ENCODE results near the gene TRPC3.

The TRPC3 gene

GRCh38 chr4:121951521-121952110, at the start of gene TRPC3:
TSS of gene TRPC3 (minus strand) at chr4:121952060. CDS start at chr4:121951680, 380 bp downstream.
- DNase-seq, result peak; percentile 21

- no peak for DNase-seq
Measured at GRCh38 chr4:122000849-122001248, 49.0 kb upstream of the TRPC3 start.

- DNase-seq, result no peak
Measured at GRCh38 chr4:121998024-121998423, 46.2 kb upstream of the TRPC3 start.

GRCh38 chr4:121995790-121996537, 44.1 kb upstream of the TRPC3 start:
- no peak for DNase-seq

- no peak for DNase-seq
Measured at GRCh38 chr4:121991968-121992367, 40.1 kb upstream of the TRPC3 start.

- DNase-seq, result no peak
Measured at GRCh38 chr4:121990489-121990888, 38.6 kb upstream of the TRPC3 start.

- no peak for DNase-seq
Measured at GRCh38 chr4:121989715-121990114, 37.9 kb upstream of the TRPC3 start.

- DNase-seq, result no peak
Measured at GRCh38 chr4:121988950-121989349, 37.1 kb upstream of the TRPC3 start.

GRCh38 chr4:121980643-121981042, 28.8 kb upstream of the TRPC3 start:
- DNase-seq, result no peak

- no peak for DNase-seq
Measured at GRCh38 chr4:121978172-121978516, 26.3 kb upstream of the TRPC3 start.

GRCh38 chr4:121977251-121978171, 25.7 kb upstream of the TRPC3 start:
- DNase-seq, result no peak

GRCh38 chr4:121975784-121976183, 23.9 kb upstream of the TRPC3 start:
- DNase-seq, result no peak

- DNase-seq, result no peak
Measured at GRCh38 chr4:121973816-121974215, 22.0 kb upstream of the TRPC3 start.

GRCh38 chr4:121968859-121969258, 17.0 kb upstream of the TRPC3 start:
- DNase-seq, result no peak

GRCh38 chr4:121964958-121965357, 13.1 kb upstream of the TRPC3 start:
- no peak for DNase-seq

- no peak for DNase-seq
Measured at GRCh38 chr4:121960818-121961217, 9.0 kb upstream of the TRPC3 start.

- DNase-seq, result no peak
Measured at GRCh38 chr4:121958777-121959176, 6.9 kb upstream of the TRPC3 start.

- no peak for DNase-seq
Measured at GRCh38 chr4:121957266-121957665, 5.4 kb upstream of the TRPC3 start.

GRCh38 chr4:121953860-121954259, 2.0 kb upstream of the TRPC3 start:
- DNase-seq, result no peak

GRCh38 chr4:121952290-121952689, 430 bp upstream of the TRPC3 start:
- no peak for DNase-seq

GRCh38 chr4:121950680-121951520, 960 bp downstream of the TRPC3 start:
- peak; percentile 13 for DNase-seq

GRCh38 chr4:121950212-121950679, 1.6 kb downstream of the TRPC3 start:
- peak; percentile 87 to 89 for DNase-seq

- DNase-seq, result no peak
Measured at GRCh38 chr4:121946644-121947043, 5.2 kb downstream of the TRPC3 start.

Data from stimulated activated CD4-positive, alpha-beta T cell treated with anti-CD3 and anti-CD28 coated beads, Interleukin-2, amount 100 ng/mL, for 48 hours (primary cell).